ENCODE results near the gene STK36.
A peak's percentile ranks its signal among the peaks of the same experiment; 100 is the strongest.

The STK36 gene, protein sequence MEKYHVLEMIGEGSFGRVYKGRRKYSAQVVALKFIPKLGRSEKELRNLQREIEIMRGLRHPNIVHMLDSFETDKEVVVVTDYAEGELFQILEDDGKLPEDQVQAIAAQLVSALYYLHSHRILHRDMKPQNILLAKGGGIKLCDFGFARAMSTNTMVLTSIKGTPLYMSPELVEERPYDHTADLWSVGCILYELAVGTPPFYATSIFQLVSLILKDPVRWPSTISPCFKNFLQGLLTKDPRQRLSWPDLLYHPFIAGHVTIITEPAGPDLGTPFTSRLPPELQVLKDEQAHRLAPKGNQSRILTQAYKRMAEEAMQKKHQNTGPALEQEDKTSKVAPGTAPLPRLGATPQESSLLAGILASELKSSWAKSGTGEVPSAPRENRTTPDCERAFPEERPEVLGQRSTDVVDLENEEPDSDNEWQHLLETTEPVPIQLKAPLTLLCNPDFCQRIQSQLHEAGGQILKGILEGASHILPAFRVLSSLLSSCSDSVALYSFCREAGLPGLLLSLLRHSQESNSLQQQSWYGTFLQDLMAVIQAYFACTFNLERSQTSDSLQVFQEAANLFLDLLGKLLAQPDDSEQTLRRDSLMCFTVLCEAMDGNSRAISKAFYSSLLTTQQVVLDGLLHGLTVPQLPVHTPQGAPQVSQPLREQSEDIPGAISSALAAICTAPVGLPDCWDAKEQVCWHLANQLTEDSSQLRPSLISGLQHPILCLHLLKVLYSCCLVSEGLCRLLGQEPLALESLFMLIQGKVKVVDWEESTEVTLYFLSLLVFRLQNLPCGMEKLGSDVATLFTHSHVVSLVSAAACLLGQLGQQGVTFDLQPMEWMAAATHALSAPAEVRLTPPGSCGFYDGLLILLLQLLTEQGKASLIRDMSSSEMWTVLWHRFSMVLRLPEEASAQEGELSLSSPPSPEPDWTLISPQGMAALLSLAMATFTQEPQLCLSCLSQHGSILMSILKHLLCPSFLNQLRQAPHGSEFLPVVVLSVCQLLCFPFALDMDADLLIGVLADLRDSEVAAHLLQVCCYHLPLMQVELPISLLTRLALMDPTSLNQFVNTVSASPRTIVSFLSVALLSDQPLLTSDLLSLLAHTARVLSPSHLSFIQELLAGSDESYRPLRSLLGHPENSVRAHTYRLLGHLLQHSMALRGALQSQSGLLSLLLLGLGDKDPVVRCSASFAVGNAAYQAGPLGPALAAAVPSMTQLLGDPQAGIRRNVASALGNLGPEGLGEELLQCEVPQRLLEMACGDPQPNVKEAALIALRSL (N-terminal part only)

GRCh38 chr2:218671654-218672566, at the start of gene STK36, which contains the start of gene RNF25:
Gene STK36, plus strand, starts transcription at chr2:218672086. Its CDS starts 744 bp downstream, at chr2:218672830.
Gene RNF25, minus strand, starts transcription at chr2:218672002. Its CDS starts 32 bp downstream, at chr2:218671970.
- DNase-seq: peak; percentile 69

DNA sequence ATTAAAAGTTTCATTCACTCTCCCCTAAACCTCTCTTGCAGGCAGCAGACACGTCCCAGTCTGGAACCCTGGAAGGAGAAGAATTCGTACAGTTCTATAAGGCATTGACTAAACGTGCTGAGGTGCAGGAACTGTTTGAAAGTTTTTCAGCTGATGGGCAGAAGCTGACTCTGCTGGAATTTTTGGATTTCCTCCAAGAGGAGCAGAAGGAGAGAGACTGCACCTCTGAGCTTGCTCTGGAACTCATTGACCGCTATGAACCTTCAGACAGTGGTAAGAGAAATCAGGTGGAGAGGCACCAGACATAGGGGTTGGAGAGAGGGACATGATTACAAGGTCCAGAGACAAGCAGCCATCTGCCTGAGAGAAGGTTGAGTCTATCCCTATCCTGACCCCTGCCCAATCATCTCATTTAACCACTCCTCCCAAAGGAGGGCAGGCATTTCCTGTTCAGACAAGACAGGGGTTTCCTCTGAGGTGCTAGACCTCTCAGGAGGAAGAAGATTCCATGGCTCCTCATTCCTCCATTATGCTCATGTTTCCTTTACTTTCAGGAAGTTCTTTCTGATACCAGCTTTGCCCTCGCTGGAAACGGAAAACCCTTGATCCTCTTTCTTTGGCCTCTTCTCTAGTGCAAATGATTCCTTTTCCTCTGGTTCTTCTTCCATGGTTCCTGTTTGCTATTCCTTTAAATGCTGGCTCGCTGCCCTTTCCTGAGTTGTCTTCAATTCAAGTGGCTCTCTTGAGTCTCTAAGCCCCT, 49.1 kb upstream of the STK36 start:
- no peak for DNase-seq

DNA sequence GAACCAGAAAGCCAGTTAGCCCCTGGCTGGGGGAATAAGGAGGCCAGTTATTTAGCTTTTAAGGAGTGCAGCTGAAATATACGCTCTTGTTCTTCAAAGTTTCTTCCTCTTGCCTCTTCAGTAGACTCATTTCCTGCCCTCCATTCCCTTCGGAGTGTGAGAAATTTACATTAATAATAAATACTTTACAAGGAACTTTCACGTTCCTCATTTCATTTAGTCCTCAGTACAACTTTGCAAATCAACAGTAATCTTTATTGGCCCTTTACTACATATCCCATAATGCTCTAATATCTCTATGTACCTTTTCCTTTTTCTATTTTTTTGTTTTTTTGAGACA, 48.5 kb upstream of the STK36 start:
- DNase-seq: no peak

- DNase-seq: no peak
Measured at GRCh38 chr2:218626369-218626768, 45.5 kb upstream of the STK36 start.

DNA sequence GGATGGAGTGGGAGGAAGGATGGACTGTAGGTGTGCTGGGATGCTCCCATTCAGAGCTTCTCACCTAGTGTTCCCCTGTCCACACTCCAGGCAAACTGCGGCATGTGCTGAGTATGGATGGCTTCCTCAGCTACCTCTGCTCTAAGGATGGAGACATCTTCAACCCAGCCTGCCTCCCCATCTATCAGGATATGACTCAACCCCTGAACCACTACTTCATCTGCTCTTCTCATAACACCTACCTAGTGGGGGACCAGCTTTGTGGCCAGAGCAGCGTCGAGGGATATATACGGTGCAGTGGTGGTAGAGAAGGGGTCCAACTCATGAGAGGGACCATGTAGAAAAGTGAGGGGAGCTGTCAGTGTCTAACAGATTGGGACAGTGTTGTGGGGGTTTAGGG, 43.9 kb upstream of the STK36 start:
- DNase-seq: no peak

DNA sequence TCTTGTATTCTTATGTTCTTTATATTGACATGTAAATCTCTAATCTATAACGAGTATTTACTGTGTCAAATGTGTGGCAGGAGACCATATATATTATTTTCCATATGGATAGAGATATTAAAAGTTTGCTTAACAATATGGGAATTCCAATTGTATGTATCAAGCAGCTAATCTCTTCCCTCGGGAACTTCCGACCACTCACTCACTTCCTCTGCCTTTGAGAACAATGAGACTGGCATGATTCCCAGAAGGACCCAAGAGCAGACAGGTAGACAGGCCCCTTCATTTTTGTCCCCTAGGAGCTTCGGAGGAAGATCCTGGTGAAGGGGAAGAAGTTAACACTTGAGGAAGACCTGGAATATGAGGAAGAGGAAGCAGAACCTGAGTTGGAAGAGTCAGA, 40.0 kb upstream of the STK36 start:
- no peak for DNase-seq

GRCh38 chr2:218635719-218636118, 36.2 kb upstream of the STK36 start:
- DNase-seq: no peak

GRCh38 chr2:218638372-218638771, 33.5 kb upstream of the STK36 start:
- DNase-seq: no peak

GRCh38 chr2:218642121-218642656, 29.7 kb upstream of the STK36 start:
- DNase-seq: no peak

- DNase-seq: no peak
Measured at GRCh38 chr2:218642786-218643185, 29.1 kb upstream of the STK36 start.

GRCh38 chr2:218643751-218644310, 28.1 kb upstream of the STK36 start:
- no peak for DNase-seq

DNA sequence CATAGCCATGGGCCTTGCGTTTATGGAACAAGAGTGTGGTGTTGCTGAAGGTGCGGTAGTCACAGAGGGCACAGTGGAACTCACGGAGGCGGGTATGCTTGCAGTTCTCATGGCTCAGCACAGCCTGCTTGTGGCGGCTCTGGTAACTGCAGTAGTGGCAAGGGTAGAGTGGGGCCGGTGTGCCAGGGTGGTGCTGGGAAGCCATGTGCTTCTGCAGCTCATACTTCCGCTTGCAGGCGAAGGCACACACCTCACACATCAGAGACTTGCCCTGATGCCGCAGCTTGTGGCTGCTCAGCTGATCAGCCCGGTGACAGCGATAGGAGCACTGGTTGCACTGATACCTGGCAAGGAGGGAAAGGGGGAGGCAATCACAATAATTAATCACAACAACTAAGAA, 27.2 kb upstream of the STK36 start:
- no peak for DNase-seq

- no peak for DNase-seq
Measured at GRCh38 chr2:218645126-218645525, 26.8 kb upstream of the STK36 start.

DNA sequence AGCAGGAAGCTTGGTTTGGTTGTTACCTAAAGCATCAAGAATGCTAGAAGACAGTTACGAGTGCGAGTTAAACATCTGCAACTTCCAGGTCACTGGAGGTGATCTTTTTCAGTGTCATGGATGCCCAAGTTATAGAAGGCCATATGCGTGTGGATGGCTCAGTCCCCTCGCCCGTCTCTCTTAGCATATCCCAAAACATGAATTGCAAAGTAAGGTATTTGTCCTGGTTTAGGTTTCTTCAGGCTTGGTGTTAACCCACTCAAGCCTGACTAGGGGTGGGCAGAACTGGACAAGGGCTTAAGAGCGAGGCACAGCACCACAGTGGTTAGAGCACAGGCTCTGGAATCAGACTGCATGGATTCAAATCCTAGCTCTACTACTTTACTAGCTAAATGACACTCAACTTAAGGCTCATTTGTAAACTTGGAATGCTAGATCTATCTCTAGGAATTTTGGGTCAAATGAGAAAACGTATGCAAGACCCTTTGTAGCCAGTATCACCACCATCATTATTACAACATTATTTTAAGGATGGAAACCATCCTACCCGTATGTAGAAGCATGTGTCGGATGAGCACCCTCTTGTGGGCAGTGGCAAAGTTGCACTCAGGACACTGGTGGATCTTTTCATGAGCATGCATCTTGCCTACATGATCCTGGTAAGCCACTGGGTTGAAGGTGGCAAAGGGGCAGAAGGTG, 23.6 kb upstream of the STK36 start:
- DNase-seq: no peak

GRCh38 chr2:218648787-218649100, 23.1 kb upstream of the STK36 start:
- DNase-seq: no peak

DNA sequence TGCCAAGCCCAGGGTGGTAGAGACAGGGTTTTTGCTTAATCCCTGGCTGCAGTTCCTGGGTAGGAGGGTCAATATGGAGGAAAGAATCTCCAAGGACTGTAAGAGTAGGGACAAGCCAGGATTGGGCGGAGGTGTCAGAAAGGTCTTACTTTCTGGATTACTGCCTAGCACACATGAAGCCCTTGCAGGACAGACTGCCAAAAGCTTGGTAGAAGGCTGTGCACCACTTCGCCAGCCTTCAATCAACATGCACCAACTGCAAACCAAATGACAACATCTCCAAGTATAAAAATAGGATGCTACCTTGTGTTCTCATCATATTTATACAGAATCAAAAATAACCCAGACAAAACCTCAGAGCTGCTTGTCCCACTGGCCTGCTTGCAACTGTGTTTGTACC, 16.1 kb upstream of the STK36 start:
- no peak for DNase-seq

DNA sequence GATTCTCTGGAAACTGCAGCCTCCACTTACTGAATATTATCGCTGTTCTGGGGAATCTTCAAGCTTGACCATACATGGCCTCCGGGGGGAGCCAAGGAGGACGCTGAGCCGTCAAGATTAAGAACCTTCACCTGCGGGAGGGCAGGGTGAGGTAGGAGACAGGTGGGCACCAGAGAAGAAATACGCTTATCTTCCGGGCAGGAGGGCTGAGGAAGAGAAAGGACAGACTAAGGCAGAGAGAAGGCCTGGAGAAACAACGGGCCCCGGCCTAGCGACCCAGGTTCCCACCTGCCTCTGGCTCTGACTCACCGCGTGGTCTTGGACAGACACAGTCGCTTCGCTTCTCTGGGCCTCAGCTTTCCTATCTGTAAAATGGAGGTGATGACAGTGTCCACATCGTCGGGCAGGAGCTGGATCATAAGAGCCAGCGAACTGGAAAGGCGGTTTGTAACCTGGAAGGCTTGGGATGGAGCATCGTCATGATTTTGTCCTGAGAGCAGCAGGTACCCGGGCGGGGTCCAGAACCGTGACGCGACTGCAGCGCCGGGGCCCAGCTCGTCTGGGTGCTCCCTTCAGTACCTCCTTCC, 13.1 kb upstream of the STK36 start:
- no peak for DNase-seq

GRCh38 chr2:218659258-218659987, 12.5 kb upstream of the STK36 start, which contains the start of the genes BCS1L and ZNF142:
Gene BCS1L, plus strand, starts transcription at chr2:218659683. Its CDS starts 1,305 bp downstream, at chr2:218660988.
Gene ZNF142, minus strand, starts transcription at chr2:218659623. Its CDS starts 3,194 bp downstream, at chr2:218656429.
- peak; percentile 73 for DNase-seq

GRCh38 chr2:218659988-218660358, 11.9 kb upstream of the STK36 start:
- DNase-seq: no peak

All from NCI-H1048 (cell line).